D341Med (cell line): ENCODE measurements around the gene NKAIN2.

ENCODE experiments used
- DNase-seq: peaks from one replicate; pipeline ENCODE4 v3.0.0; 2012; ENCODE audit warnings: low spot score

The NKAIN2 gene

GRCh38 chr6:124769811-124770544, 966.3 kb downstream of the NKAIN2 start:
- no peak for DNase-seq

- no peak for DNase-seq
These were observed 967.1 kb downstream of the NKAIN2 start for GRCh38 chr6:124770784-124771183.

GRCh38 chr6:124772733-124773319, 969.2 kb downstream of the NKAIN2 start:
- DNase-seq, result no peak

GRCh38 chr6:124775121-124775520, 971.5 kb downstream of the NKAIN2 start:
- DNase-seq, result no peak

- DNase-seq, result no peak
These were observed 974.2 kb downstream of the NKAIN2 start for GRCh38 chr6:124777863-124778262.

GRCh38 chr6:124780623-124781022, 977.0 kb downstream of the NKAIN2 start:
- no peak for DNase-seq

GRCh38 chr6:124783344-124783743, 979.7 kb downstream of the NKAIN2 start:
- DNase-seq, result no peak

GRCh38 chr6:124791156-124791555, 987.5 kb downstream of the NKAIN2 start:
- no peak for DNase-seq

- no peak for DNase-seq
These were observed 988.7 kb downstream of the NKAIN2 start for GRCh38 chr6:124792386-124792785.

GRCh38 chr6:124793398-124793797, 989.7 kb downstream of the NKAIN2 start:
- no peak for DNase-seq

- peak; percentile 67 for DNase-seq
These were observed 992.2 kb downstream of the NKAIN2 start for GRCh38 chr6:124795643-124796463.

GRCh38 chr6:124796464-124796970, 992.9 kb downstream of the NKAIN2 start:
- DNase-seq, result no peak

- no peak for DNase-seq
These were observed 993.6 kb downstream of the NKAIN2 start for GRCh38 chr6:124797224-124797623.

- DNase-seq, result no peak
These were observed 995.4 kb downstream of the NKAIN2 start for GRCh38 chr6:124798942-124799496.

- no peak for DNase-seq
These were observed 996.0 kb downstream of the NKAIN2 start for GRCh38 chr6:124799638-124800037.

- DNase-seq, result no peak
These were observed 996.6 kb downstream of the NKAIN2 start for GRCh38 chr6:124800222-124800621.

- DNase-seq, result no peak
These were observed 1008.4 kb downstream of the NKAIN2 start for GRCh38 chr6:124812067-124812466.

- DNase-seq, result no peak
These were observed 1015.7 kb downstream of the NKAIN2 start for GRCh38 chr6:124819346-124819745.

GRCh38 chr6:124822204-124822613, 1018.5 kb downstream of the NKAIN2 start:
- DNase-seq, result no peak

GRCh38 chr6:124822721-124823120, 1019.1 kb downstream of the NKAIN2 start:
- DNase-seq, result no peak

GRCh38 chr6:124823240-124824111, 1019.8 kb downstream of the NKAIN2 start:
- no peak for DNase-seq
